HepG2 (cell line): ENCODE measurements around the gene GIMD1. TPM values are rescaled to one million over a fixed set of nuclear protein-coding genes. Genes with fewer than 3 reads are reported as not detected.

Experiments used
- ATAC-seq: fragments of 200-7000 bp; cut with Tn5 transposase; 3 replicates; pipeline ENCODE4 v1.9.1; 2020; ENCODE audit warnings: mild to moderate bottlenecking, moderate library complexity
- BruUV-seq: library from RNA; stranded (reverse); fragments of 400-500 nt; replicated peaks from 2 replicates; lab custom pipeline; 2021; lab: Mats Ljungman, UMichigan
- CTCF ChIA-PET: fragments of 300-600 bp; formaldehyde crosslinking; extraction: SDS; loops from one replicate; lab custom pipeline; 2021; ENCODE audit warnings: low total read pairs, inconsistent platforms, low intra/inter-chr PET ratio; lab: Yijun Ruan, JAX
- POLR2A ChIA-PET: fragments of 350-600 bp; sonication (Branson Sonifier 250); formaldehyde crosslinking; loops from one replicate; lab custom pipeline; 2020; ENCODE audit warnings: antibody characterized with exemption, inconsistent platforms; lab: Yijun Ruan, JAX
- DNase-seq: peaks from one replicate; pipeline ENCODE4 v3.0.0-alpha.2; 2015; ENCODE audit warnings: low spot score
- FAIRE-seq: peaks from 3 replicates; lab custom pipeline; 2011; peaks lifted over from hg19 to GRCh38; lab: Jason Lieb, UNC
- H2AFZ ChIP-seq: one replicate; pipeline ENCODE4 v1.6.1; 2011; ENCODE audit warnings: low read length, inconsistent platforms
- H3K27ac ChIP-seq: fragments of 300-600 bp; 3 replicates; pipeline ENCODE4 v1.8.0; 2011; ENCODE audit warnings: mixed run types, mild to moderate bottlenecking, mixed read lengths, low read length, inconsistent platforms; ENCODE audit not compliant: insufficient read depth; ENCODE audit errors: extremely low read length
- H3K27me3 ChIP-seq, 2 experiments: fragments of 200-600 bp in 1 of 2; 2 replicates in 1 of 2; 3 replicates in 1 of 2; pipeline versions ENCODE4 v1.6.0 to v1.8.0; 2011; ENCODE audit warnings: low read length in 2 of 2, mild to moderate bottlenecking in 2 of 2, moderate library complexity in 2 of 2, inconsistent platforms in 1 of 2; ENCODE audit not compliant: insufficient read depth in 2 of 2, control insufficient read depth in 1 of 2
- H3K36me3 ChIP-seq, 2 experiments: fragments of 200-600 bp in 1 of 2; replicated peaks in 1 of 2; 2 replicates in 1 of 2; 3 replicates in 1 of 2; pipeline versions ENCODE4 v1.5.1 to v1.8.0; 2011; ENCODE audit warnings: low read length in 2 of 2, inconsistent platforms in 1 of 2; ENCODE audit not compliant: insufficient read depth in 2 of 2, control insufficient read depth in 1 of 2
- H3K4me1 ChIP-seq: 2 replicates; pipeline ENCODE4 v1.5.1; 2012; ENCODE audit warnings: low read length, inconsistent platforms; ENCODE audit not compliant: insufficient read depth
- H3K4me2 ChIP-seq: 2 replicates; pipeline ENCODE4 v1.6.0; 2011; ENCODE audit warnings: low read depth, low read length, inconsistent platforms
- H3K4me3 ChIP-seq, 3 experiments: fragments of 200-600 bp in 1 of 3; sonication (generic), shearing (Covaris generic) in 1 of 3; replicated peaks in 1 of 3; 2 replicates each; pipeline ENCODE4 v1.5.1; 2011 to 2016; ENCODE audit warnings: low read length in 3 of 3, inconsistent platforms in 2 of 3, low read depth in 2 of 3, mild to moderate bottlenecking in 2 of 3, control low read depth in 1 of 3, mixed read lengths in 1 of 3; ENCODE audit not compliant: insufficient read depth in 1 of 3
- H3K79me2 ChIP-seq: one replicate; pipeline ENCODE4 v1.6.1; 2011; ENCODE audit warnings: low read length, inconsistent platforms; ENCODE audit not compliant: insufficient read depth
- H3K9ac ChIP-seq: 2 replicates; pipeline ENCODE4 v1.6.0; 2011; ENCODE audit warnings: mild to moderate bottlenecking, low read depth, low read length, inconsistent platforms; ENCODE audit not compliant: insufficient read depth
- H3K9me3 ChIP-seq: 2 replicates; pipeline ENCODE4 v1.5.1; 2012; ENCODE audit warnings: mild to moderate bottlenecking, low read length
- H4K20me1 ChIP-seq: 2 replicates; pipeline ENCODE4 v1.6.0; 2011; ENCODE audit warnings: inconsistent platforms, mild to moderate bottlenecking, low read length, moderate library complexity; ENCODE audit not compliant: insufficient read depth
- HNRNPH1 ChIP-seq: fragments of 200-400 bp; formaldehyde crosslinking; optimal IDR thresholded peaks from 2 replicates; pipeline ENCODE3; 2017; ENCODE audit warnings: mild to moderate bottlenecking, low read depth, low read length
- KDM1A ChIP-seq: IDR thresholded peaks from 2 replicates; pipeline ENCODE4 v1.6.1; 2016; ENCODE audit warnings: missing compliant biosample characterization
- LCORL ChIP-seq, 2 experiments: fragments of 450-650 bp in 1 of 2; sonication (generic) in 1 of 2; formaldehyde crosslinking in 1 of 2; IDR thresholded peaks; 2 replicates each; pipeline versions ENCODE4 v1.5.0 to v1.6.1; 2017 to 2020; ENCODE audit warnings: antibody characterized with exemption in 1 of 2, missing genetic modification reagents in 1 of 2
- MBNL3 ChIP-seq: fragments of 250-450 bp; sonication (Bioruptor Pico); conservative IDR thresholded peaks from 2 replicates; pipeline ENCODE4 v1.8.0; 2022; ENCODE audit warnings: mild to moderate bottlenecking, inconsistent platforms
- NCOA5 ChIP-seq: sonication (generic); formaldehyde crosslinking; IDR thresholded peaks from 2 replicates; pipeline ENCODE4 v1.4.0; 2020; ENCODE audit warnings: missing genetic modification reagents
- ZNF225 ChIP-seq: sonication (generic); formaldehyde crosslinking; IDR thresholded peaks from 2 replicates; pipeline ENCODE4 v1.4.0; 2020; ENCODE audit warnings: mild to moderate bottlenecking, missing genetic modification reagents
- in situ Hi-C: cut with HindIII; loops from 2 replicates; pipeline ENCODE4 v1.10.0; 2017; ENCODE audit warnings: low pct_unique_long_range_greater_than_20kb; ENCODE audit not compliant: extremely low pct_ligation_motif_present
- intact Hi-C: fragments of 100-400 bp; cut with micrococcal nuclease; formaldehyde crosslinking; loops from one replicate; pipeline ENCODE4 v1.10.0; 2022; ENCODE audit not compliant: unreplicated experiment
- polyA plus RNA-seq, 8 experiments: library from polyadenylated mRNA; depleted of rRNA in 3 of 8; stranded (reverse) in 7 of 8; unstranded in 1 of 8; fragments of >200 nt; fragmentation: Illumina TruSeq in 4 of 8; extraction: Trizol in 4 of 8; gene quantifications; 2 replicates each; pipeline versions ENCODE4 v1.2.1 to v1.2.3, GENCODE V29; 2011 to 2016; ENCODE audit warnings: low read depth in 4 of 8, missing spikeins in 1 of 8, mixed read lengths in 1 of 8; ENCODE audit not compliant: insufficient read depth in 1 of 8
- total RNA-seq, 5 experiments: library from RNA; depleted of rRNA; stranded (reverse); fragments of >200 nt; fragmentation: Illumina TruSeq; extraction: Trizol; gene quantifications; 2 replicates each; pipeline ENCODE4 v1.2.3, GENCODE V29; 2016; ENCODE audit warnings: low read depth in 1 of 5
- TF ChIP-seq, protein P1 (sequence below): sonication (generic); formaldehyde crosslinking; IDR thresholded peaks from 2 replicates; pipeline ENCODE4 v1.4.0; 2020; ENCODE audit warnings: mild to moderate bottlenecking, missing genetic modification reagents
- TF ChIP-seq, protein P2 (sequence below): sonication (generic); formaldehyde crosslinking; conservative IDR thresholded peaks from 2 replicates; pipeline ENCODE4 v1.5.0; 2020; ENCODE audit warnings: missing genetic modification reagents
- TF ChIP-seq, protein P3 (sequence below): sonication (generic); formaldehyde crosslinking; IDR thresholded peaks from 2 replicates; pipeline ENCODE4 v1.4.0; 2020; ENCODE audit warnings: mild to moderate bottlenecking, low read depth, missing genetic modification reagents

GIMD1 gene
- total and polyA plus RNA-seq, 2 of the 13 experiments (the other 11 are each of a cell fraction or from before 2014, with no cell fraction given), result not detected

DNA sequence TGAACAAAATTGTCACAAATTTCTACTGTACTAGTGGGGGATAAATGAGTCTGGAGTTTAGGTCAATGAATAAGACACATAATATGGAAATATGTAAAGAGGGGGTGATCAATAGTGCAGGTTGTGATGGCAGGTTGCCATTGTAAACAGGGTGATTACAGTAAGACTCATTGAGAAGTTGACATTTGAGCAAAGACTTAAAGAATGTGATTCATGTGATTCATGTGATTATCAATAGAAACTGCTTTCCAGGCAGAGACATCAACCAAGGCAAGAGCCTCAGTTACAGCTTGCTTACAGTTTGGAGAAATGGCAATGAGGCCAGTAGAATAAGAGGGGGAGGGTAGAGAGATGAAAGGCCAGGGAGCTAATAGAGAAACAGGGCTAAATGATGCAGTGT is 45.8 kb upstream of the GIMD1 start:
- ChIA-PET CTCF (no interaction called here), POLR2A (no interaction called here)
- Histone ChIP-seq H3K27me3 (no peaks in the 10 kb centered on the region), H2AFZ (no peak overlapping the region), H3K27ac (no peak overlapping the region), H3K4me2 (no peak overlapping the region), H3K9ac (no peak overlapping the region), H3K9me3 (no peaks in the 10 kb centered on the region), H3K36me3 (no peaks in the 10 kb centered on the region), H3K4me3 (no peak overlapping the region), H3K79me2 (no peaks in the 10 kb centered on the region), H4K20me1 (no peaks in the 10 kb centered on the region), H3K4me1 (peaks cover 7% of the 10 kb centered on the region)
- TF ChIP-seq LCORL (IDR thresholded peaks at IDR 0.05), result no peak
- TF ChIP-seq LCORL (CRISPR knock-in tag; IDR thresholded peaks at IDR 0.05), result no peak
- TF ChIP-seq, protein P1, sequence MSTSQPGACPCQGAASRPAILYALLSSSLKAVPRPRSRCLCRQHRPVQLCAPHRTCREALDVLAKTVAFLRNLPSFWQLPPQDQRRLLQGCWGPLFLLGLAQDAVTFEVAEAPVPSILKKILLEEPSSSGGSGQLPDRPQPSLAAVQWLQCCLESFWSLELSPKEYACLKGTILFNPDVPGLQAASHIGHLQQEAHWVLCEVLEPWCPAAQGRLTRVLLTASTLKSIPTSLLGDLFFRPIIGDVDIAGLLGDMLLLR, result no peak
- TF ChIP-seq, protein P2, sequence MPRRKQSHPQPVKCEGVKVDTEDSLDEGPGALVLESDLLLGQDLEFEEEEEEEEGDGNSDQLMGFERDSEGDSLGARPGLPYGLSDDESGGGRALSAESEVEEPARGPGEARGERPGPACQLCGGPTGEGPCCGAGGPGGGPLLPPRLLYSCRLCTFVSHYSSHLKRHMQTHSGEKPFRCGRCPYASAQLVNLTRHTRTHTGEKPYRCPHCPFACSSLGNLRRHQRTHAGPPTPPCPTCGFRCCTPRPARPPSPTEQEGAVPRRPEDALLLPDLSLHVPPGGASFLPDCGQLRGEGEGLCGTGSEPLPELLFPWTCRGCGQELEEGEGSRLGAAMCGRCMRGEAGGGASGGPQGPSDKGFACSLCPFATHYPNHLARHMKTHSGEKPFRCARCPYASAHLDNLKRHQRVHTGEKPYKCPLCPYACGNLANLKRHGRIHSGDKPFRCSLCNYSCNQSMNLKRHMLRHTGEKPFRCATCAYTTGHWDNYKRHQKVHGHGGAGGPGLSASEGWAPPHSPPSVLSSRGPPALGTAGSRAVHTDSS (CRISPR knock-in tag), result no peak
- TF ChIP-seq MBNL3 (CRISPR knock-in tag), result no peak
- no peak for TF ChIP-seq ZNF225 (CRISPR knock-in tag)
- TF ChIP-seq, protein P3, sequence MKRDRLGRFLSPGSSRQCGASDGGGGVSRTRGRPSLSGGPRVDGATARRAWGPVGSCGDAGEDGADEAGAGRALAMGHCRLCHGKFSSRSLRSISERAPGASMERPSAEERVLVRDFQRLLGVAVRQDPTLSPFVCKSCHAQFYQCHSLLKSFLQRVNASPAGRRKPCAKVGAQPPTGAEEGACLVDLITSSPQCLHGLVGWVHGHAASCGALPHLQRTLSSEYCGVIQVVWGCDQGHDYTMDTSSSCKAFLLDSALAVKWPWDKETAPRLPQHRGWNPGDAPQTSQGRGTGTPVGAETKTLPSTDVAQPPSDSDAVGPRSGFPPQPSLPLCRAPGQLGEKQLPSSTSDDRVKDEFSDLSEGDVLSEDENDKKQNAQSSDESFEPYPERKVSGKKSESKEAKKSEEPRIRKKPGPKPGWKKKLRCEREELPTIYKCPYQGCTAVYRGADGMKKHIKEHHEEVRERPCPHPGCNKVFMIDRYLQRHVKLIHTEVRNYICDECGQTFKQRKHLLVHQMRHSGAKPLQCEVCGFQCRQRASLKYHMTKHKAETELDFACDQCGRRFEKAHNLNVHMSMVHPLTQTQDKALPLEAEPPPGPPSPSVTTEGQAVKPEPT (CRISPR knock-in tag), result no peak
- TF ChIP-seq HNRNPH1, result no peak
- no peak for TF ChIP-seq KDM1A
- TF ChIP-seq NCOA5 (CRISPR knock-in tag), result no peak
- BruUV-seq, result no TSS peak
- no peak for FAIRE-seq
- no peak for DNase-seq
- no peak for ATAC-seq
- intact Hi-C loops (no loop called here), in situ Hi-C loops (no loop called here)
